Activated naive CD4-positive, alpha-beta T cell treated with anti-CD3 and anti-CD28 coated beads, Interleukin-2, amount 50 U/mL, for 24 hours (primary cell): ENCODE measurements around the gene CAMK1D.
A peak's percentile ranks its signal among the peaks of the same experiment; 100 is the strongest.
"Not testable (repeated sequence)": the region's sequence is repeated elsewhere in the genome, so short reads cannot be mapped to it uniquely, and the experiment has no call there.

ENCODE experiments used
- H3K27ac Mint-ChIP-seq: one replicate; pipeline ENCODE4 v1.8.0; 2021; ENCODE audit warnings: mild to moderate bottlenecking, mixed read lengths
- H3K27me3 Mint-ChIP-seq: one replicate; pipeline ENCODE4 v1.8.0; 2021; ENCODE audit warnings: mixed read lengths
- H3K36me3 Mint-ChIP-seq: one replicate; pipeline ENCODE4 v1.8.0; 2021; ENCODE audit warnings: mixed read lengths
- H3K4me1 Mint-ChIP-seq: one replicate; pipeline ENCODE4 v1.8.0; 2021; ENCODE audit warnings: mixed read lengths
- H3K4me3 Mint-ChIP-seq: one replicate; pipeline ENCODE4 v1.8.0; 2021; ENCODE audit warnings: mild to moderate bottlenecking, mixed read lengths
- H3K9me3 Mint-ChIP-seq: one replicate; pipeline ENCODE4 v1.8.0; 2021; ENCODE audit warnings: mixed read lengths

CAMK1D gene

DNA sequence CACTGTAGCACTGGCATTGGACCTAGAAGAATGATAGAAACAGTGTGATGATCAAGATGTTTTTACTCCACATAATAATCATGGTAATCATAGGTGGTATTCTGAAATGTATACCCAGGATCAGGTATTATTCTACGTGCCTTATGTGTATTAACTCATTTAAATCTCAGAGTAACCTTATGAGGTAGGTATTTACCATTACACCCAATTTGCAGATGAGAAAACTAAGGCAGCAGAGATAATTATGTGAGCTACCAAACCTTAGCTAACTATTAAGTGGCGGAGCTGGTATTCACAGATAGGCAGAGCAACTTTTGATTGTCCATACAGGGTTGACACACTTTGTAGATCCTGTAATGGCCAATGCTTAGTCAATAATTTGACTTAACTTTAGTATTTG is 2.5 kb downstream of the CAMK1D start:
- peaks cover 46% of the 10 kb centered on the region for H3K4me1 Mint-ChIP-seq
- H3K36me3 Mint-ChIP-seq, result no peaks in the 10 kb centered on the region
- H3K27me3 Mint-ChIP-seq, result no peaks in the 10 kb centered on the region
- H3K4me3 Mint-ChIP-seq, result no peak overlapping the region
- no peaks in the 10 kb centered on the region for H3K9me3 Mint-ChIP-seq
- H3K27ac Mint-ChIP-seq, result no peak overlapping the region

DNA sequence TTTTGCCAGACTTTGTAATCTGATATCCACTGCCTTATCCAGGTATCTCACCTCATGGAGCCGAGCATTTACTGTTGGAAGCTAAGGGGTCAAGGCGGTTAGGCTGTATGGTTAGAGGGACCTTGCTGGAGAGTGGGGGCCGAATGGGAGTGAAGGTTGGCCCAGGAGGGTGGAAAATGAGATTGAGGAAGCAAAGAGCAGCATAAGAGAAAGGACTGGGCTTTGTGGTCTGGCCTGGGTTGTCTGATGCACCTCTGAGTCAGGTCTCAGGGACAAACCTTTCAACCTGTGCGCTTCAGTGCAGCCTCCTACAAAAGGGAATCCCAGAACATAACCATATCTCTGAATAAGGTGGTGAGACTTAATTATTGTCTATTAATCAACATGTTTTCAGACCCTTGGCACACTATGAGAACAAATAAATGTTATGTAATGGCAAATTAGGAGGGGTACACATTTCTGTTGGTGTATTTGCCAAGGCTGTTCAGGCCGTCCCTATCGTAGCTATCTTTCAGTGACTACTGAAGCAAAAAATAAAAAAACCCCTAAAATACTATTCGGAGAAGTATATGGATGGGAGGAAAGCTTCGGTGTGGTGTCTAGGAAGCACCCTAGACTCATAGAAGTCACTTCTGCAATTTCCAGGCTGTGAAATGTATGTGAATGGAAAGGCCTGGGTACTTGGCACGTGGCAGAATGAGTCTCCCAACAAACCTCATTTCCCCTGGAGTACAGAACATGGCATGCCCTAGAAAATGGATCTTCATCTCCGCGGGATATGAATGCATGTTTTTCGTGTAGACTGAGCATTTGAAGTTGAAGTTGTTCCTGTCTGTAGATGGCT is 4.3 kb downstream of the CAMK1D start:
- no peak overlapping the region for H3K4me3 Mint-ChIP-seq
- no peaks in the 10 kb centered on the region for H3K36me3 Mint-ChIP-seq
- H3K9me3 Mint-ChIP-seq, result no peaks in the 10 kb centered on the region
- H3K27me3 Mint-ChIP-seq, result no peaks in the 10 kb centered on the region
- H3K27ac Mint-ChIP-seq, result peak overlapping the region; percentile 4
- peaks cover 46% of the 10 kb centered on the region for H3K4me1 Mint-ChIP-seq

DNA sequence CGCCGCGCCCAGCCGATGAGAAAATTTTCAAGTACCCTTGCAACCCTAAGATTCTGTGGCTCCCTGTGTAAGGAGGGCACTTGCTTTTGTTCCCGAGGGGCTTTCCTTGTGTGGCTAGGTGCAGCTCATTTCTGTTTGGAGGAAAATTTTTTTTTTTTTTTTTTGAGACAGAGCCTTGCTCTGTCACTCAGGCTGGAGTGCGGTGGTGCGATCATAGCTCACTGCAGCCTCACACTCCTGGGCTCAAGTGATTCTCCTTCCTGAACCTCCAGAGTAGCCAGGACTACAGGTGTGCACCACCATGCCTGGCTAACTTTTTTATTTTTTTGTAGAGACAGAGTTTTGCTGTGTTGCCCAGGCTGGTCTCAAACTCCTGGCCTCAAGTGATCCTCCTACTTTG is 5.3 kb downstream of the CAMK1D start:
- H3K4me3 Mint-ChIP-seq, H3K36me3 Mint-ChIP-seq, H3K27me3 Mint-ChIP-seq, H3K9me3 Mint-ChIP-seq, H3K27ac Mint-ChIP-seq: not testable (repeated sequence)
- H3K4me1 Mint-ChIP-seq, result peaks cover 57% of the 10 kb centered on the region

DNA sequence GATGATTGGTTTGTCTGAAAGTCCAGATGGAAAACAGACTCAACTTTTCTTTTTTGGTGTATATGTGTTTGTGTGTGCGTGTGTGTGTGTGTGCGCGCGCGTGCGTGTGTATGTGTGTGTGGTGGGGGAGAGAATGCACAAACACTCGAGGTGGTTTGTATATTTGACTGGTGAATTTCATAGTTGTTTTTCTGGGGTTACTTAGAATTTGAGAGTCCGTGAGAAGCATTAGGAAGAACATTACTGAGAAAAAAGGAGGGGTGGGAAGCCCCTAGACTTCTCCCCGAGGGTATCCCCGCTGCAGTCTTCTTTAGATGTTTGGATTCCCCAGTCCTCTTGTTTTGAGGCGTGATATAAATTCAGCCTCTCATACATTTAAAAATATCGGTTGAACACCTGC is 6.0 kb downstream of the CAMK1D start:
- no peaks in the 10 kb centered on the region for H3K36me3 Mint-ChIP-seq
- H3K27ac Mint-ChIP-seq, result no peak overlapping the region
- peaks cover 55% of the 10 kb centered on the region for H3K4me1 Mint-ChIP-seq
- H3K9me3 Mint-ChIP-seq, result no peaks in the 10 kb centered on the region
- H3K4me3 Mint-ChIP-seq, result no peak overlapping the region
- H3K27me3 Mint-ChIP-seq, result no peaks in the 10 kb centered on the region

DNA sequence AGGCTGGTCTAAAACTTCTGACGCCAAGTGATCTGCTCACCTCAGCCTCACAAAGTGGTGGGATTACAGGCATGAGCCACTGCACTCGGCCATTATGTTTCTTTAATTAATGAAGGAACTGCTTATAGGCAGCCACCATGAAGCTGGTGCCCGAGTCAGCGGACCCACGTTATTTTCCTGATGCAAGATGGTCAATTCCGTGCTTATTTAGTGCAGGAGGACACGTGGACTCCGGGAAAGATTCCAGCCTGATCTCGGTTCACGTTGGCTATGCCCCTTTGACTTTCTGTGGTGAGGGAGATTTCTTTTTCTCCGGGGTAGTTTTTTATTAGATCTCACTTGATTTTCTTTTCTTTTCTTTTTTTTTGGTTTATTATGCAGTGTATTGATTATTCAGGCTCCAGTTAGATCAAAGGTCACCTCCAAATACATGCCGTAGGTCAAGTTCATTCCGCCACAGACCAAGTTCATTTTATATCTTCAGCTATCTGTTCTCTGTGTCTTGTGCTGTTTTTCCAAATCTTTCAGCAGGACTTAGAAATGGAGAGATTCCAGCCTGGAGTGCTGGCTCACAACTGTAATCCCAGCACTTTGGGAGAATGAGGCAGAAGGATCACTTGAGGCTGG is 8.3 kb downstream of the CAMK1D start:
- Mint-ChIP-seq H3K27ac (no peak overlapping the region), H3K9me3 (no peaks in the 10 kb centered on the region), H3K27me3 (no peaks in the 10 kb centered on the region), H3K4me3 (no peak overlapping the region), H3K36me3 (peaks cover 6% of the 10 kb centered on the region), H3K4me1 (peaks cover 51% of the 10 kb centered on the region)

DNA sequence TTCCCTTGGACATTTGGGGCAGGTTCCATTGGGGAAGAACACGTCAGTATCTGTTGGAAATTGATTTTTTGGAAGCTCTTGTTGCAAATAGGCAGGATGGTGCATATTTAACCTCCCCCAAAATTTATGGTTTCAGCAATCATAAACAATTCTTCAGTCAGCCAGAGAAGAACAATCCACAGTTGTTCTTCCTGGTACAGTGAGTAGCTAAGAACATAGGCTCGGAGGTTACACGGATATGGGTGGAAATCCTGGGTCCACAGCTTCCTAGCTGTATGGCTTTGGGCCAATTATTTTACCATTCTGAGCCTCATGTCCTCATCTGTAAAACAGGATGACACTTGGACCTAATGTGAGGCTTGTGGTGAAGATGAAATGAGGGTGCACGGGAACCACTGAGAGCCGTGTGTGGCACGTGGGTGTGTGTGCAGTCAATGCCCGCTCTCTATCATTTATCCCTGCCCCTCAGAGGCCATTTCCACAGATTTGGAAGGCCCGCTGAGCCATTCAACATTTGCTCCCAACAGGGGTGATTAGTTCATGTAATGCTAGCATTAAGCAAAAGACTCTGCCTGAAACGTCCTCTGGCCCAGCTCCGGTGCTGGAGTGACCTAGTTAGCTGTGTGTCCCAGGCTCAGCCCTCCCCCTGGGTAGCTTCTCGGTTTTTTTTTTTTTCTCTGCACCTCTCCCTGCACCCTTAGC is 9.7 kb downstream of the CAMK1D start:
- Mint-ChIP-seq H3K4me1 (peaks cover 46% of the 10 kb centered on the region), H3K36me3 (peaks cover 6% of the 10 kb centered on the region), H3K4me3 (no peak overlapping the region), H3K27me3 (no peaks in the 10 kb centered on the region), H3K9me3 (no peaks in the 10 kb centered on the region), H3K27ac (no peak overlapping the region)

DNA sequence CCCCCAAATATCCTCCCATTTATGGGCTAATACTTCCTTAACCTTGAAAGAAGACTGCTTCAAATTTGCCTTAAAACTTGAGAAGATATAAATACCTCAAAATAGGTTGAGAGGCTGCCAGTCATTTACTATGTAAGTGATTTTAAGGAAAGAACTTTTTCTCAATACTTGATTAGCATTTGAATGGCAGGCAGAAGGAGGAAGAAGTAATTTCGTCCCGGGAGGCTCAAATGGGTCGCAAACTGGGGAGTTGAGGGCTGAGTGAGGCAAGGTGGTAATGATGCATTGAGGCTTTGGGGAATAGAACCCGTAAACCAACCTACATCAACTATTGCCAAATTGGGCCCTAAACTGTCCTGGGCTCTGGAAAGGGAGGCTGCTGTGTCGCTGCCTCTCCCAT is 11.1 kb downstream of the CAMK1D start:
- Mint-ChIP-seq H3K27ac (no peak overlapping the region), H3K4me3 (no peak overlapping the region), H3K4me1 (peaks cover 48% of the 10 kb centered on the region), H3K9me3 (no peaks in the 10 kb centered on the region), H3K36me3 (peaks cover 6% of the 10 kb centered on the region), H3K27me3 (no peaks in the 10 kb centered on the region)

DNA sequence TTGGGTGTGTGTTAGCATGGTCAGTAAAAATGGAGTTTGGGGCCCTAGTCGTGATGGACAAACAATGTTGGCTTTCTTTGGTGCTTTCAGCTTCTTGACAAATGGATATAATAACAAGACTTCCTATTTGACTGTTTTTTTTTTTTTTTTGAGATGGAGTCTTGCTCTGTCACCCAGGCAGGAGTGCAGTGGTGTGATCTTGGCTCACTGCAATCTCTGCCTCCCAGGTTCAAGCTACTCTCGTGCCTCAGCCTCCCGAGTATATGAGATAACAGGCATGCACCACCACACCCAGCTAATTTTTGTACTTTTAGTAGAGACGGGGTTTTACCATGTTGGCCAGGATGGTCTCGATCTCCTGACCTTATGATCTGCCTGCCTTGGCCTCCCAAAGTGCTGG is 11.8 kb downstream of the CAMK1D start:
- H3K9me3 Mint-ChIP-seq, H3K27ac Mint-ChIP-seq, H3K27me3 Mint-ChIP-seq, H3K4me3 Mint-ChIP-seq, H3K36me3 Mint-ChIP-seq: not testable (repeated sequence)
- peaks cover 49% of the 10 kb centered on the region for H3K4me1 Mint-ChIP-seq

DNA sequence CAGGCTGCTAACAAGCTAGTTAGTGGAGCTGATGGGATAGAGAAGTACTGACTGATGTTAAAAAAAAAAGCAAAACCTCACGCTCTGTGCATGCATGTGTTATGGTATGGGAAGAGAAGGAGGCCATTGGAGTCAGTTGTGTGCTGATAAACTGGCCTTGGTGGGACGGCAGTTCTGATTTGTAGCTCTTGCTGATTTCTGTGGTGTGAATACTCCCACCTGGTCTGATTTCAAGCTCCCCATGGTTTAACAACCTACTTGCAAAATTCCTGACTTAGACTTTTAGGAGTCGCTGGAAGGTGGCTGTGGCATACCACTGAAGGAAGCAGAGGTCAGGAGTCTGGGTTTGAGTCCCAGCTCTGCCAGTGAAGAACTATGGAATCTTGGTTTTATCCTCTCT is 15.2 kb downstream of the CAMK1D start:
- H3K36me3 Mint-ChIP-seq, result peaks cover 8% of the 10 kb centered on the region
- H3K9me3 Mint-ChIP-seq, result no peaks in the 10 kb centered on the region
- no peaks in the 10 kb centered on the region for H3K27me3 Mint-ChIP-seq
- H3K4me1 Mint-ChIP-seq, result peaks cover 34% of the 10 kb centered on the region
- no peak overlapping the region for H3K4me3 Mint-ChIP-seq
- no peak overlapping the region for H3K27ac Mint-ChIP-seq

DNA sequence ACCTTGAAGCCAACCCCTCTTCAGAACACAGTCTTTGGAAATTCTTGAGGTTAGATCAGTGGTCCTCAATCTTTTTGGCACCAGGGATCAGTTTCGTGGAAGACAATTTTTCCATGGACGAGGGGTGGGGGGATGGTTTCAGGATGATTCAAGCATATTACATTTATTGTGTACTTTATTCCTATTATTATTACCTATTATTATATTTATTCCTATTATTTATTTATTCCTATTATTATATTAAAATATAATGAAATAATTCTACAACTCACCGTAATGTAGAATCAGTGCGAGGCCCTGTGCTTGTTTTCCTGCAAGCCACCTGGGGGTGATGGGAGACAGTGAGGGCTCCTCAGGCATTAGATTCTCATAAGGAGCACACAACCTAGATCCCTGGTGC is 17.9 kb downstream of the CAMK1D start:
- Mint-ChIP-seq H3K4me1 (peaks cover 26% of the 10 kb centered on the region), H3K9me3 (no peaks in the 10 kb centered on the region), H3K4me3 (no peak overlapping the region), H3K27ac (no peak overlapping the region), H3K36me3 (peaks cover 4% of the 10 kb centered on the region), H3K27me3 (no peaks in the 10 kb centered on the region)

DNA sequence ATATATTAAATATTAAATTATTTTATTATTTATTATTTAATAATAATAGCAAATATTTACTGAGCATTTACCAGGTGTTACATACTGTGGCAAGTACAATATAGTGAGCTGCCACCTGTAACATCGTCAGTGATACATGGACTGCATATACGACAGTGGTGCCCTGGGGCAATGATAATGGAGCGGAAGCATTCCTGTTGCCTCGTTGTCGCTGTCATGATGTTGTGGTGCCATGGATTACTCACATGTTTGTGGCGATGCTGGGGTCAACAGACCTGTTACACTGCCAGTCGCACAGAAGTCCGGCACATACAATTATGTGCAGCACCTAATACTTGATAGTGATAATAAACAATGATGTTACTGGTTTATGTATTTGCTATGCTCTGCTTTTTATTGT is 20.6 kb downstream of the CAMK1D start:
- Mint-ChIP-seq H3K27ac (no peak overlapping the region), H3K4me1 (peaks cover 18% of the 10 kb centered on the region), H3K9me3 (no peaks in the 10 kb centered on the region), H3K4me3 (no peak overlapping the region), H3K27me3 (no peaks in the 10 kb centered on the region), H3K36me3 (peaks cover 4% of the 10 kb centered on the region)

DNA sequence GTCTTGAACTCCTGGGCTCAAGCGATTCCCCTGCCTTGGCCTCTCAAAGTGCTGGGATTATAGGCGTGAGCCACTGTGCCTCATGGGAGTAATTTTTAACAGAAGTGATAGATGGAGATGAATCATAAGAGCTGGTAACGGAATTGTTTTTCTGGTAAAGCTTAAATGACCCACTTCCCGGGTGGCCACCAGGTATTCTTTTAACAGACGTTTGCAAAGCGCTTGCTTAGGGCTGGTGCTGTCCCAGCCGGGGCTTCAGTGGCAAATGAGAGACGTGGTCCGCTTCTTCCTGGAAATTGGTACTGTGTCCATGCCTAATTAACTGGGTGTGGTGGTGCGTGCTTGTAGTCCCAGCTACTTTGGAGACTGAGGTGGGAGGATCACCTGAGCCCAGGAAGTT is 23.5 kb downstream of the CAMK1D start:
- H3K9me3 Mint-ChIP-seq, result no peaks in the 10 kb centered on the region
- H3K27me3 Mint-ChIP-seq, result no peaks in the 10 kb centered on the region
- H3K36me3 Mint-ChIP-seq, result peaks cover 3% of the 10 kb centered on the region
- peaks cover 8% of the 10 kb centered on the region for H3K4me1 Mint-ChIP-seq
- H3K27ac Mint-ChIP-seq, result no peak overlapping the region
- H3K4me3 Mint-ChIP-seq, result no peak overlapping the region

DNA sequence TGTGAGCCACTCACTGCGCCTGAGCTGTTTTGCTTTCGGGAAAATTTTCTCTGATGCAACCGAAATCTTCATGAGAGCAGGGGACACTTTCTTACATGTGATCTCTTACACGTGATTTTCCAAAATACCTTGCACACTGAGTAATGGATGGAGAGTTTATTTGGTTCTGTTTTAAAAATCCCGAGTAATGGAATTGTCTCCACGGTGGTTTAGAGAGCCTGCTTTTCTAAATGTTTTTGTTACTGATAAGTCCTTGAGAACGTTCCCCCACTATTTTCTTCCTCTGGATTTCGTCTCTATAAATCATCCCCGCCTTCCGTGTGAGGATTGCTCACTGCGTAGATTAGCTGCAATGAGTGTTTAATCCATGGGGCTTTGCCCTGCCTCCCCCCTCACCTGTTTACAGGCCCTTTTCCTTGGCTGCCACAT is 25.7 kb downstream of the CAMK1D start:
- H3K9me3 Mint-ChIP-seq, result no peaks in the 10 kb centered on the region
- peaks cover 3% of the 10 kb centered on the region for H3K36me3 Mint-ChIP-seq
- H3K4me1 Mint-ChIP-seq, result peaks cover 8% of the 10 kb centered on the region
- no peak overlapping the region for H3K27ac Mint-ChIP-seq
- no peak overlapping the region for H3K4me3 Mint-ChIP-seq
- H3K27me3 Mint-ChIP-seq, result no peaks in the 10 kb centered on the region

DNA sequence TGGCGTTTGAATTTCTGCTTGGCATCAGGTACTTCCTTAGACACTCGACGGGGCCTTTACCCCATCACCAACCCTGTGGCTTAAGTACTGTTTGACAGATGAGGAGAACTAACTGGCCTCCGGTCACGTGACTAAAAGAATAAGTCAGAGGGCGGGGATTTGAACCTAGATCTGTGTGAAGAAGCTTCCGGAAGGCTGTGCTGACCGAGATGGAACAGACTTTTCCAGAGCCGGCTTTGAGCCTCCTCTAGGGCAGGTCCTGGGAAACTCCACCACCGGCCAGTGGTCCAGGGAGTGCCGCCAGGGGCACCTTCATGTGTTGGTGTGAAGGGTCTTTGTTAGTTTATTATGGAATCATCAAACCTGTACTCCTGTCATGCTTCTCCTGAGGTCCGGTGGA is 26.9 kb downstream of the CAMK1D start:
- peaks cover 8% of the 10 kb centered on the region for H3K4me1 Mint-ChIP-seq
- no peak overlapping the region for H3K4me3 Mint-ChIP-seq
- H3K9me3 Mint-ChIP-seq, result no peaks in the 10 kb centered on the region
- no peaks in the 10 kb centered on the region for H3K27me3 Mint-ChIP-seq
- no peaks in the 10 kb centered on the region for H3K36me3 Mint-ChIP-seq
- no peak overlapping the region for H3K27ac Mint-ChIP-seq

DNA sequence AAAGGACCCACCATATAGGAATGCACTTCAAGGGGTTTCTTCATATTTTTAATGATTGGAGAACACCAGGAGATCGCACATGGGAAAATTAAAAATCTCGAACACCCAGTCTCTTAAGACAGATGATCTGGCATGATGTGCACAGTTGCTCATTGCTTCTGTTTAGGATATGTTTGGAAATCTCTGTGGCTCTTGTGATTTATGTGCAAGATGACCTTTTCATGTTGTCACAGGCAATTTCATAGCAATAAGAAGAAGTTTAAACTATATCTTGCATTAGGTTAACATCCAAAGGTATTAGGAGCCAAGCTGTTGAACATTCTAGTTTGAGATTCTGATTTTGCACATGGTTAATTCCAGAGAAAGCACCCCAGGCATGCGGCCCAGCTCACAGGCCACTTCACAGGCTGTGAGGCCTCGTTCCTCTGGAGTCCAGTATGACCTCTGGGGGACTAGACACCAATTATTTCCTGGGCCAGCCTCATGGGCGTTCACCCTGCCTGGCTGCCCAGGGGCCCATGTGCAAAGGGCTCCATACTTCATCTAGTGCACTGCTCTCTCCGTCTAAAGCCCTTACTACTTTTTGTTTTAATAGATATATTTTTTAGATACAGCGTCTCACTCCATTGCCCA is 28.4 kb downstream of the CAMK1D start:
- no peaks in the 10 kb centered on the region for H3K36me3 Mint-ChIP-seq
- no peak overlapping the region for H3K4me3 Mint-ChIP-seq
- no peak overlapping the region for H3K27ac Mint-ChIP-seq
- H3K9me3 Mint-ChIP-seq, result no peaks in the 10 kb centered on the region
- H3K27me3 Mint-ChIP-seq, result no peaks in the 10 kb centered on the region
- H3K4me1 Mint-ChIP-seq, result peaks cover 14% of the 10 kb centered on the region

DNA sequence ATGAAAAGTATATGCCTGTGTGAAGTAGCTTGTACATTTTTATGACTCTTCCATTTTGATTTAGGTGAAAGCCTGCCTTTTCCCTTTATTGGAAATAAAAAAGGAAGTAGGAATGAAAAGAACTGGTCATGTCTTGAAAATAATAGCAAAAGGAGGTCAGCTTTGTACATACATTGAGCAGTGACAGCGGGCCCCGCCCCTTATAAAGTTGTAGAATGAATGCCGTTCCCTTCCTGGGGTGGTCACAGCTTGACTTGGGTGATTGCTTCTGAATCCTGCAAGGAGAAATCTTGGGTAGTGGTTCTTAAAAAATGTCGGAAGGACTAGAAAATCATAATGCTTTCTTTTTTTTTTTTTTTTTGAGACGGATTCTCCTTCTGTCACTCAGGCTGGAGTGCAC is 31.7 kb downstream of the CAMK1D start:
- Mint-ChIP-seq H3K27me3 (no peaks in the 10 kb centered on the region), H3K4me1 (peaks cover 13% of the 10 kb centered on the region), H3K4me3 (no peak overlapping the region), H3K27ac (no peak overlapping the region), H3K36me3 (peaks cover 1% of the 10 kb centered on the region), H3K9me3 (peaks cover 5% of the 10 kb centered on the region)
